ENCODE measurements around the gene MSI2. TPM values are rescaled to one million over a fixed set of nuclear protein-coding genes. Genes with fewer than 3 reads are reported as not detected.

The MSI2 gene
- total and polyA plus RNA-seq, 8 donors = 35.0 to 49.5 (median 47.5) TPM

DNA sequence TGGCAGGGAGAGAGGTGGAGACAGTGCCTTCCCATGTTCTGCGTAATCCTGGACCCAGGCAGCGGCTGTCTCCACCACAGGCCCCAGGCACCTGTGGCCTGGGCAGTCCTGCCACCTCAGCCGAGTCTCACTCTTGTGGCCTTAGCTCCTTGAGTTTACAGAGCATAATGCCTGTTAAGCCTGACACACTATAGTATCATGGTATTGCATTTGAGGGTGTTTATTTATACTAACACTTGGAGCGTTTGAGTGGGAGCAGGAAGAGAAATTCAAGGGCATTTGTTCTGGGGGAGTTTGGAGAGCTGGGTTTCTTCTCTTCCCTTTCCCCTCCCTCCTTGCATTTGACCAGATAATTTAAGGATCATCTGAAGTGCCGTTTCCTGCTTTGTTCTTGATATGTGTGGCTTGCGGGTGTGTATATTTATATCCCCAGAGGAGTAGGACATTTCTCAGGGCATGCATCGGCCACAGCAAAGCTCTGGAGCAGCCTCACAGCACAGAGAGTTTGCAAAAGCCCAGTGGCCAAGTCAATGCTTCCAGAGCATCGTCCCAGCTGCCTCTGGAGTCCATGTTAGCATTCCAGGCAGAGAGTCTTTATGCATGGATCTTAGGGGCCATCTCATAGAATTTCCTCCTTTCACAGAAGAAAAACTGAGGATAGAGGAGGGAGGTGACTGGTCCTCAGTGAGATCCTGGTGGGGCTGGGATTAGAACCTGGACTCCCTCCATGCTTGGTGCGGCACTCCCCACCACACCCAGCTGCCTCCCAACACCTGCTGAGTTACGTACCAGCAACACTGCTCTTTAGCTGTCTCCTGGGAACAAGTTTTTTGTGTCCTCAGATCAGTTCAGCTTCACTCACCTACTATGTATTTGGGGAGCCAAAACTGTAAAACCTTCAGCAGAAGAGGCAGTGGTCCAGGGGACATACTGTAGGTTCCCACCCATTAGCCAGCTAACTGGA is 266.0 kb downstream of the MSI2 start:
- intact Hi-C loops (cut with DNase I) = no loop called here
- peaks cover under 1 to 3% of the 10 kb centered on the region in 2 donors for H3K4me1 ChIP-seq
- H3K4me3 ChIP-seq = no peak overlapping the region
- ATAC-seq (peak; percentile 51), DNase-seq (no peak)
- TF ChIP-seq, protein P1, sequence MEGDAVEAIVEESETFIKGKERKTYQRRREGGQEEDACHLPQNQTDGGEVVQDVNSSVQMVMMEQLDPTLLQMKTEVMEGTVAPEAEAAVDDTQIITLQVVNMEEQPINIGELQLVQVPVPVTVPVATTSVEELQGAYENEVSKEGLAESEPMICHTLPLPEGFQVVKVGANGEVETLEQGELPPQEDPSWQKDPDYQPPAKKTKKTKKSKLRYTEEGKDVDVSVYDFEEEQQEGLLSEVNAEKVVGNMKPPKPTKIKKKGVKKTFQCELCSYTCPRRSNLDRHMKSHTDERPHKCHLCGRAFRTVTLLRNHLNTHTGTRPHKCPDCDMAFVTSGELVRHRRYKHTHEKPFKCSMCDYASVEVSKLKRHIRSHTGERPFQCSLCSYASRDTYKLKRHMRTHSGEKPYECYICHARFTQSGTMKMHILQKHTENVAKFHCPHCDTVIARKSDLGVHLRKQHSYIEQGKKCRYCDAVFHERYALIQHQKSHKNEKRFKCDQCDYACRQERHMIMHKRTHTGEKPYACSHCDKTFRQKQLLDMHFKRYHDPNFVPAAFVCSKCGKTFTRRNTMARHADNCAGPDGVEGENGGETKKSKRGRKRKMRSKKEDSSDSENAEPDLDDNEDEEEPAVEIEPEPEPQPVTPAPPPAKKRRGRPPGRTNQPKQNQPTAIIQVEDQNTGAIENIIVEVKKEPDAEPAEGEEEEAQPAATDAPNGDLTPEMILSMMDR (IDR thresholded peaks at IDR 0.05) = no peak
- H3K27me3 ChIP-seq = no peaks in the 10 kb centered on the region
- no peaks in the 10 kb centered on the region for H3K36me3 ChIP-seq
- no peaks in the 10 kb centered on the region for H3K9me3 ChIP-seq
- no peak overlapping the region for H3K27ac ChIP-seq

DNA sequence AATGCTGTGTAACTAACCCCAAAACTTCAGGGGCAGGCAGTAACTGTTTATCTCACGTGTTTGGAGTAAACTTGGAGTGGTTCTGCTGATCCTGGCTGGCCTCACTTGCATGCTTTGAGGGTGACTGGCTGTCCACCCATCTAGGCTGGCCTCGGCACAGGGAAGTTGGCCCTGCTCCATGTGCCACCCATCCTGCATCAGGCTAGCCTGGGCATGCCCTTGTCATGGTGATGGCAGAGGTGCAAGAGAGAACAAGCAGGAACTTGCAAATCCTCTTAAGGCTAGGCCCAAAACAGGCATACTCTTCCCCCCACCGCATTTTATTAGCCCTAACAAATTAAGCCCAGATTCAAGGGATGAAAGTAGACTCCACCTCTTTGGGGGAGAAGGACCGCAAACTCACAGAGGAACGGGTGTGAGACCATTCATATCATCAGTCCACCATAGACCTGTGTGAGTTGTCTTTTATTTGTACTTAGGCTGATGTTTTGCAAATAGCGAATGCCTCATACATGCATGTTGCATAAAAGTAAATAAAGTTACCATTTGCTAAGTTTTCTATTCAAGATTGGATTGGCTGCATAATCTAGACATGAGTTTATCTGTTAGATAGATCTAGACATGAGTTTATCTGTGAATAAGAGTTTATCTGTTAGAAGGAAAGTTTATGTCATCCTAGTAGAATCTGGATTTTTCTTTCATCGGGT is 267.8 kb downstream of the MSI2 start:
- DNase-seq (peak in 2 of 4 donors; percentile 70 to 82), ATAC-seq (peak; percentile 65)
- TF ChIP-seq, protein P1 (IDR thresholded peaks at IDR 0.05) = no peak
- no peak overlapping the region for H3K27ac ChIP-seq
- H3K36me3 ChIP-seq = no peaks in the 10 kb centered on the region
- intact Hi-C loops (cut with DNase I) = no loop called here
- H3K4me3 ChIP-seq = no peak overlapping the region
- H3K9me3 ChIP-seq = no peaks in the 10 kb centered on the region
- no peaks in the 10 kb centered on the region for H3K27me3 ChIP-seq
- peaks cover 4 to 5% of the 10 kb centered on the region in 2 donors for H3K4me1 ChIP-seq

DNA sequence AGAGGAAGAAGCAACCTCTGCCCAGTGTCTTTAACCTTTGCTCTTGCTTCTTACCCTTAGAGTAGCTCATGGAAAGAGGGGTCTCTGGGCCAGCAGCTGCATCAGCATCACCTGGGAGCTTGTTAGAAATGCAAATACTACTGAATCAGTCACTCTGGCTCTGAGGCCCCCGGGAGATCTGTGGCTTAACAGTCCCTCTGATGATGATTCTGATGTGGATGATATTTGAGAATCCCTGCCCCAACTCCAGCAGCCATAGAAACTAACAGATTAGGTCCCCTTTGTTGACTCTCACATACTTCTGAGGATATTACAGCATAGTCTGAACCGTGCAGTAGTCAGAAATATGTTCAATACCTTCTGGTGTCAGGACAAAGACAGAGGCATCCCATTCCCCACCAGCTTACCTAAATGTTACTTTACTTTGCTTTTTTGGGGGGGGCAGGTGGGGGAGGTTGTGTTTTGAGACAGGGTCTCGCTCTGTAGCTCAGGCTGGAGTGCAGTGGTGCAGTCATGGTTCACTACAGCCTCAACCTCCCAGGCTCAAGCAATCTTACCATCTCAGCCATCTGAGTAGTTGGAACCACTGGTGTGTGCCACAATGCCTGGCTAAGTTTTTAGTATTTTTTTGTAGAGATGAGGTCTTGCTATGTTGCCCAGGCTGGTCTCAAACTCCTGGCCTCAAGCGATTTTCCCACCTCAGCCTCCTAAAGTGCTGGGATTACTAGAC is 268.7 kb downstream of the MSI2 start:
- no peak for ATAC-seq
- peaks cover 4 to 5% of the 10 kb centered on the region in 2 donors for H3K4me1 ChIP-seq
- H3K4me3 ChIP-seq = no peak overlapping the region
- H3K9me3 ChIP-seq = no peaks in the 10 kb centered on the region
- TF ChIP-seq, protein P1 (IDR thresholded peaks at IDR 0.05) = no peak
- no peaks in the 10 kb centered on the region for H3K36me3 ChIP-seq
- DNase-seq = no peak
- no peaks in the 10 kb centered on the region for H3K27me3 ChIP-seq
- intact Hi-C loops (cut with DNase I) = no loop called here
- no peak overlapping the region for H3K27ac ChIP-seq

DNA sequence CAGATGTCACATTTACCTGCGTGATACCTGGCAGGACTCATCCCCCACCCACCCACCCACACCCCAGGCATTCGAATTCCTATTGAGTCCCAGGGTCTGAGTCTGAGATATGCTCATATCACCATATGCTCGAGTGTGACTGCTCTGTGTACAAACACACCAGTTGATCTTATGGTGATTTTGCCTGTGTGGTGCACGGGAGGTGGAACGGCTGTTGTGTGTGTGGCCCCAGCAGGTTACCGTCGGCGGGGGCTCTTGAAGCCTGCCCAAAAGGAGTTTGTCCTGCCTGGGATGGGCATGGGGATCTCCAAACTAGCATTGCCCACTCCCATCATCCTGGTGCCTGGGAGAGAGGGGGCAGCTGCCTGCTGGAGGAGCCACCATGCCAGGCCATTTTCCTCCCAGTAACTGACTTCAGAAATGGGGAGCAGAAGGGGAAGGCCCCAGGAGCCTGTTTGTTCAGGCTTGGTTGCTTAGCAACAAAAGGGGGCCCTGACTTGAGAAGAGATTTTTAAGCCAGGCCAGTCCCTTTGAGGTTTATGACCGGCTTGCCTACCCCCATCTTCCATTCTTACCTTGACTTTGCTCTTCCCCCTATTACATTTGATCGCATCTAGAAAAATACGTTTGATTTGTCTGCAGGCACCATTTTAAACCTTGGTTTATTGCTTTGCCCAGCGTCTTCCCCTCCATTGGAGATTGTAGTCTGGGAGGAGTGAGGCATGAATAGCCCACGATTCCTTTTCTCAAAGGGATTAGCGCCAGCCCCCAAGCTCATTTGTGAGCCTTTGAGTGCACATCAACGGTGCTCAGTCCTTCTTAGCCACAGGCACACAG is 271.1 kb downstream of the MSI2 start:
- H3K4me1 ChIP-seq = peaks cover 4 to 5% of the 10 kb centered on the region in 2 donors
- no peaks in the 10 kb centered on the region for H3K36me3 ChIP-seq
- TF ChIP-seq, protein P1 (IDR thresholded peaks at IDR 0.05) = no peak
- H3K27ac ChIP-seq = no peak overlapping the region
- H3K9me3 ChIP-seq = no peaks in the 10 kb centered on the region
- ATAC-seq (no peak), DNase-seq (no peak)
- intact Hi-C loops (cut with DNase I) = no loop called here
- H3K27me3 ChIP-seq = no peaks in the 10 kb centered on the region
- H3K4me3 ChIP-seq = no peak overlapping the region

Measured in left lung (tissue), 10 donors.